H9 (cell line): ENCODE data around the gene XIAP. TPM values are rescaled to one million over a fixed set of nuclear protein-coding genes. Genes with fewer than 3 reads are reported as not detected.

Experiments used
- DNase-seq: peaks from one replicate; pipeline ENCODE4 v3.0.0-alpha.2; 2017
- H2AFZ ChIP-seq: one replicate; pipeline ENCODE4 v1.6.1; 2013; ENCODE audit warnings: mild to moderate bottlenecking, low read length, control low read depth, moderate library complexity
- H2AK5ac ChIP-seq: 2 replicates; pipeline ENCODE4 v1.6.1; 2013; ENCODE audit warnings: low read length, control low read depth, mixed read lengths; ENCODE audit not compliant: insufficient read length
- H2BK120ac ChIP-seq: one replicate; pipeline ENCODE4 v1.6.1; 2013; ENCODE audit warnings: low read depth, mild to moderate bottlenecking, low read length, control low read depth, inconsistent platforms; ENCODE audit not compliant: poor library complexity, severe bottlenecking
- H2BK12ac ChIP-seq: 2 replicates; pipeline ENCODE4 v1.6.1; 2013; ENCODE audit warnings: low read length, control low read depth, mixed read lengths, low read depth; ENCODE audit not compliant: insufficient read length
- H2BK15ac ChIP-seq: 2 replicates; pipeline ENCODE4 v1.6.1; 2013; ENCODE audit warnings: low read depth, low read length, control low read depth
- H2BK20ac ChIP-seq: one replicate; pipeline ENCODE4 v1.6.1; 2013; ENCODE audit warnings: low read depth, mild to moderate bottlenecking, low read length, control low read depth, inconsistent platforms; ENCODE audit not compliant: poor library complexity, severe bottlenecking
- H2BK5ac ChIP-seq: 2 replicates; pipeline ENCODE4 v1.6.1; 2013; ENCODE audit warnings: low read length, control low read depth, mixed read lengths; ENCODE audit not compliant: insufficient read length
- H3K14ac ChIP-seq: 2 replicates; pipeline ENCODE4 v1.6.1; 2013; ENCODE audit warnings: low read length, control low read depth; ENCODE audit not compliant: insufficient read depth
- H3K18ac ChIP-seq: 2 replicates; pipeline ENCODE4 v1.6.1; 2013; ENCODE audit warnings: low read depth, mild to moderate bottlenecking, mixed read lengths, low read length, control low read depth; ENCODE audit not compliant: insufficient read length
- H3K23ac ChIP-seq: 2 replicates; pipeline ENCODE4 v1.6.1; 2013; ENCODE audit warnings: low read length, control low read depth, mixed read lengths, low read depth; ENCODE audit not compliant: insufficient read length
- H3K23me2 ChIP-seq: 2 replicates; pipeline ENCODE4 v1.6.1; 2013; ENCODE audit warnings: low read depth, mild to moderate bottlenecking, mixed read lengths, low read length, control low read depth; ENCODE audit not compliant: insufficient read length, poor library complexity, severe bottlenecking
- H3K27ac ChIP-seq: 2 replicates; pipeline ENCODE4 v1.5.1; 2013; ENCODE audit warnings: low read length, control low read depth, mixed read lengths, low read depth; ENCODE audit not compliant: insufficient read length
- H3K27me3 ChIP-seq: 2 replicates; pipeline ENCODE4 v1.6.1; 2013; ENCODE audit warnings: low read length, control low read depth, inconsistent platforms; ENCODE audit not compliant: insufficient read depth
- H3K4ac ChIP-seq: 2 replicates; pipeline ENCODE4 v1.6.1; 2013; ENCODE audit warnings: low read depth, mild to moderate bottlenecking, control low read depth, inconsistent platforms, low read length, moderate library complexity
- H3K4me1 ChIP-seq: 2 replicates; pipeline ENCODE4 v1.6.1; 2013; ENCODE audit warnings: low read length, control low read depth, inconsistent platforms; ENCODE audit not compliant: insufficient read depth
- H3K4me2 ChIP-seq: 2 replicates; pipeline ENCODE4 v1.6.1; 2013; ENCODE audit warnings: low read length, control low read depth, mixed read lengths; ENCODE audit not compliant: insufficient read length, insufficient read depth
- H3K56ac ChIP-seq: 2 replicates; pipeline ENCODE4 v1.6.1; 2013; ENCODE audit warnings: low read depth, mild to moderate bottlenecking, mixed read lengths, low read length, control low read depth; ENCODE audit not compliant: insufficient read length
- H3K79me1 ChIP-seq: 2 replicates; pipeline ENCODE4 v1.6.1; 2013; ENCODE audit warnings: low read depth, mild to moderate bottlenecking, moderate library complexity, low read length, control low read depth, inconsistent platforms; ENCODE audit not compliant: insufficient read depth, poor library complexity, severe bottlenecking
- H3K79me2 ChIP-seq: 2 replicates; pipeline ENCODE4 v1.6.1; 2013; ENCODE audit warnings: low read length, control low read depth, inconsistent platforms; ENCODE audit not compliant: insufficient read depth
- H3K9ac ChIP-seq: 2 replicates; pipeline ENCODE4 v1.6.1; 2013; ENCODE audit warnings: low read length, control low read depth, mixed read lengths; ENCODE audit not compliant: insufficient read length; ENCODE audit errors: extremely low read depth
- H3K9me3 ChIP-seq: one replicate; pipeline ENCODE4 v1.6.1; 2013; ENCODE audit warnings: low read depth, low read length, inconsistent platforms; ENCODE audit not compliant: control insufficient read depth
- H3T11ph ChIP-seq: one replicate; pipeline ENCODE4 v1.6.1; 2013; ENCODE audit warnings: mild to moderate bottlenecking, low read length, control low read depth, inconsistent platforms
- H4K20me1 ChIP-seq: one replicate; pipeline ENCODE4 v1.6.1; 2013; ENCODE audit not compliant: control insufficient read depth, insufficient read length, insufficient read depth
- H4K5ac ChIP-seq: 2 replicates; pipeline ENCODE4 v1.6.1; 2013; ENCODE audit warnings: low read depth, mild to moderate bottlenecking, mixed read lengths, low read length, control low read depth; ENCODE audit not compliant: insufficient read length
- H4K8ac ChIP-seq: replicated peaks from 2 replicates; pipeline ENCODE4 v1.6.1; 2013; ENCODE audit warnings: low read length, control low read depth, mixed read lengths, low read depth; ENCODE audit not compliant: insufficient read length
- H4K91ac ChIP-seq: 2 replicates; pipeline ENCODE4 v1.6.1; 2013; ENCODE audit warnings: low read depth, mild to moderate bottlenecking, moderate library complexity, mixed read lengths, low read length, control low read depth; ENCODE audit not compliant: insufficient read length
- H3K27ac Mint-ChIP-seq, 3 experiments: 2 replicates in 2 of 3; 3 replicates in 1 of 3; pipeline ENCODE4 v1.8.0; 2020 to 2021; ENCODE audit warnings: mixed read lengths in 3 of 3, mild to moderate bottlenecking in 1 of 3, moderate library complexity in 1 of 3
- H3K27me3 Mint-ChIP-seq: 2 replicates; pipeline ENCODE4 v1.8.0; 2021; ENCODE audit warnings: low read depth, mild to moderate bottlenecking, moderate library complexity, mixed read lengths
- H3K36me3 Mint-ChIP-seq, 3 experiments: 2 replicates in 2 of 3; 3 replicates in 1 of 3; pipeline ENCODE4 v1.8.0; 2020 to 2021; ENCODE audit warnings: low read depth in 3 of 3, mixed read lengths in 3 of 3; ENCODE audit not compliant: insufficient read depth in 1 of 3
- H3K4me1 Mint-ChIP-seq, 2 experiments: 2 replicates each; pipeline ENCODE4 v1.8.0; 2020; ENCODE audit warnings: mixed read lengths in 2 of 2
- H3K4me3 Mint-ChIP-seq, 2 experiments: 2 replicates in 1 of 2; 3 replicates in 1 of 2; pipeline ENCODE4 v1.8.0; 2020 to 2021; ENCODE audit warnings: mild to moderate bottlenecking in 2 of 2, mixed read lengths in 2 of 2, moderate library complexity in 1 of 2
- H3K9me3 Mint-ChIP-seq, 2 experiments: 2 replicates in 1 of 2; 3 replicates in 1 of 2; pipeline ENCODE4 v1.8.0; 2020; ENCODE audit warnings: mild to moderate bottlenecking in 2 of 2, mixed read lengths in 2 of 2, moderate library complexity in 1 of 2
- WGBS: extraction: QIAGEN DNeasy Blood & Tissue Kit; methylation state at CpG from one replicate; pipeline ENCODE4 v1.1.7; 2013; ENCODE audit warnings: missing lambda C conversion rate, low lambda C conversion rate, mixed read lengths; ENCODE audit not compliant: insufficient read length; ENCODE audit errors: extremely low coverage; 5-methylcytosine and 5-hydroxymethylcytosine counted together
- total RNA-seq: library from RNA; stranded (reverse); gene quantifications from 2 replicates; pipeline ENCODE4 v1.2.1, GENCODE V29; 2021
- TF ChIP-seq, protein P1 (sequence below): fragments of 200-600 bp; sonication (generic); conservative IDR thresholded peaks from 3 replicates; pipeline ENCODE4 v1.8.0; 2021; ENCODE audit warnings: antibody characterized with exemption, mild to moderate bottlenecking

Gene XIAP
- total RNA-seq, 1 experiment from 2014 or later, result 40.5 TPM

- Histone ChIP-seq H4K91ac (no peak overlapping the region), H2BK120ac (no peak overlapping the region), H4K20me1 (no peaks in the 10 kb centered on the region), H3K18ac (no peak overlapping the region), H3K79me2 (peaks cover 2% of the 10 kb centered on the region; the same call in 1 of the 2 replicates), H3K27me3 (no peaks in the 10 kb centered on the region), H3K79me1 (no peaks in the 10 kb centered on the region), H3K27ac (no peak overlapping the region), H3K4me1 (no peaks in the 10 kb centered on the region), H2BK5ac (no peak overlapping the region), H3K4me2 (no peak overlapping the region), H2BK15ac (no peak overlapping the region), H3K23ac (no peak overlapping the region), H2AK5ac (no peak overlapping the region), H2BK12ac (no peak overlapping the region), H3K56ac (no peak overlapping the region), H3K9ac (no peak overlapping the region), H4K5ac (no peak overlapping the region), H2AFZ (no peak overlapping the region), H2BK20ac (no peak overlapping the region), H3K9me3 (peaks cover 11% of the 10 kb centered on the region), H3K14ac (no peak overlapping the region), H3K4ac (no peak overlapping the region), H3K23me2 (no peaks in the 10 kb centered on the region), H4K8ac (no peak overlapping the region), H3T11ph (no peak overlapping the region)
- Mint-ChIP-seq H3K4me1 (peaks cover 0 to 5% of the 10 kb centered on the region in 2 experiments; a peak in 1 of 4 replicates), H3K36me3 (peaks cover 8 to 21% (median 11%) of the 10 kb centered on the region in 3 experiments), H3K27ac (no peak overlapping the region), H3K4me3 (no peak overlapping the region), H3K9me3 (peaks cover 5 to 60% of the 10 kb centered on the region in 2 experiments; a peak in 4 of 5 replicates), H3K27me3 (no peaks in the 10 kb centered on the region)
- TF ChIP-seq, protein P1, sequence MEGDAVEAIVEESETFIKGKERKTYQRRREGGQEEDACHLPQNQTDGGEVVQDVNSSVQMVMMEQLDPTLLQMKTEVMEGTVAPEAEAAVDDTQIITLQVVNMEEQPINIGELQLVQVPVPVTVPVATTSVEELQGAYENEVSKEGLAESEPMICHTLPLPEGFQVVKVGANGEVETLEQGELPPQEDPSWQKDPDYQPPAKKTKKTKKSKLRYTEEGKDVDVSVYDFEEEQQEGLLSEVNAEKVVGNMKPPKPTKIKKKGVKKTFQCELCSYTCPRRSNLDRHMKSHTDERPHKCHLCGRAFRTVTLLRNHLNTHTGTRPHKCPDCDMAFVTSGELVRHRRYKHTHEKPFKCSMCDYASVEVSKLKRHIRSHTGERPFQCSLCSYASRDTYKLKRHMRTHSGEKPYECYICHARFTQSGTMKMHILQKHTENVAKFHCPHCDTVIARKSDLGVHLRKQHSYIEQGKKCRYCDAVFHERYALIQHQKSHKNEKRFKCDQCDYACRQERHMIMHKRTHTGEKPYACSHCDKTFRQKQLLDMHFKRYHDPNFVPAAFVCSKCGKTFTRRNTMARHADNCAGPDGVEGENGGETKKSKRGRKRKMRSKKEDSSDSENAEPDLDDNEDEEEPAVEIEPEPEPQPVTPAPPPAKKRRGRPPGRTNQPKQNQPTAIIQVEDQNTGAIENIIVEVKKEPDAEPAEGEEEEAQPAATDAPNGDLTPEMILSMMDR, result no peak
- no peak for DNase-seq
- WGBS, result no CpG with 5 or more reads among the region's 1 CpG
Observed at GRCh38 chrX:123869488-123869887, 9.6 kb downstream of the XIAP start.
